NK-92 (cell line): Measurements from ENCODE around the gene RAD9A.

ENCODE experiments used
- DNase-seq: peaks from one replicate; lab custom pipeline; 2025; ENCODE audit not compliant: unreplicated experiment; lab: John Stamatoyannopoulos, UW

RAD9A gene

GRCh38 chr11:67391304-67392182 lies at the start of gene RAD9A:
Gene RAD9A (plus strand): TSS chr11:67391986. CDS start chr11:67392045, 59 bp downstream.
- peak; percentile 74 for DNase-seq

- DNase-seq: no peak
Observed at GRCh38 chr11:67344264-67344663, 47.5 kb upstream of the RAD9A start.

GRCh38 chr11:67345247-67345919 lies 46.4 kb upstream of the RAD9A start:
- no peak for DNase-seq

- no peak for DNase-seq
Observed at GRCh38 chr11:67345920-67346819, 45.6 kb upstream of the RAD9A start.

- no peak for DNase-seq
Observed at GRCh38 chr11:67347964-67348749, 43.6 kb upstream of the RAD9A start.

- DNase-seq: no peak
Observed at GRCh38 chr11:67349036-67349435, 42.8 kb upstream of the RAD9A start.

GRCh38 chr11:67349457-67349856 lies 42.3 kb upstream of the RAD9A start:
- no peak for DNase-seq

- DNase-seq: no peak
Observed at GRCh38 chr11:67349928-67350465, 41.8 kb upstream of the RAD9A start.

GRCh38 chr11:67351275-67352005 lies 40.3 kb upstream of the RAD9A start:
- no peak for DNase-seq

GRCh38 chr11:67352546-67353316 lies 39.1 kb upstream of the RAD9A start:
- DNase-seq: no peak

GRCh38 chr11:67353317-67354074 lies 38.3 kb upstream of the RAD9A start, which contains the start of gene POLD4:
Gene POLD4 (minus strand): TSS chr11:67353546. CDS start chr11:67353399, 147 bp downstream.
- DNase-seq: peak; percentile 41

GRCh38 chr11:67354075-67355022 lies 37.4 kb upstream of the RAD9A start:
- DNase-seq: no peak

GRCh38 chr11:67355023-67355793 lies 36.6 kb upstream of the RAD9A start:
- DNase-seq: no peak

- no peak for DNase-seq
Observed at GRCh38 chr11:67355794-67356386, 35.9 kb upstream of the RAD9A start.

- no peak for DNase-seq
Observed at GRCh38 chr11:67356387-67356863, 35.4 kb upstream of the RAD9A start.
